ENCODE results near the gene CCDC154.
A peak's percentile ranks its signal among the peaks of the same experiment; 100 is the strongest.
"Not testable (repeated sequence)": the region's sequence is repeated elsewhere in the genome, so short reads cannot be mapped to it uniquely, and the experiment has no call there.

The CCDC154 gene

DNA sequence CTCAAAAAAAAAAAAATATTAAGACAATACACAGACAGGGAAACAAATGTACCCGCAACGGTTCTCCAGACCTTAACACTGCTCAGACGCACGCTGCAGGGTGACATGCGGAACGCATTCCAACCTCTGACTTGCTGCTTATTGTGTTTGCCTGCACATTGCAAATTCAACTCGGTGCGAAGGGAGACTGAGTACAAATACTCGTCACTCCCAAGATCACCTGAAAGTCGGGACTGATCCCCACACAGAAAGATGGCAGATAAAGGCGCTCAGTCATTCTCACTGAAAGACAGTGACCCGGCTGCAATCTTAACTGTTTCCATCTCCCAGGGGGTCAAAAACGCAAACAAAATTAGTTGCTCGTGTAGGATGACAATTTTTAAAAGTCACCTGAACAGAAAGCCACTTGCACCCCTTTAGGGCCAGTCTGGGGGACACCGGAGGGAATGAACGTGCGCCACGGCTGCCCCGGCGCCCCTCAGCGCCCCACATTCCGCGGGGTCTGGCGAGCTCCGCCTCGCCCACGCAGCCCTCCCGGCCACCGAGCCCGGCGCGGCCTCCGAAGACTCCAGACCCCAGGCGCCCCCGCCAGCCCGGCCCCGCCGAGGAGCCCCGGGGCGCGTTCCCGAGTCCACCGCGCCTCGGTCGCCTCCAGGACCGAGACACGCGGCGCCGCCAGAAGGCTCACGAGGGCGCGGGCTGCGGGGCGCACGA, 29.9 kb upstream of the CCDC154 start:
- DNase-seq (ENCODE audit: low spot score), result no peak

DNA sequence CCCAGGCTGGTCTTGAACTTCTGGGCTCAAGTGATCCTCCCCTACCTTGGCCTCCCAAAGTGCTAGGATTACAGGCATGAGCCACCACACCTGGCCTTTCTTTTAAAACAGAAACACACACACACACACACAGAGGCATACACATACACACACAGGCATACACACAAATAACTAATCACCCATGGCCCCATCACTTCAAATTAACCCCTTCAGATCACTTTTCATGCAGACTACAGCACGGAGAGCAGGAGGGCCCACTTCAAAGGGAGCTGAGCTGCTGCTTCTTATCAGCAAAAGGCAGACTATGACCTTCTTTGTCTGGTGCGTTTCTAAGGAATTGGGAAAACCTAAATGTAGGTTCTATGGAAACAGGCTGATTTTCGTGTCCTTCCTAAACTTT, 28.6 kb upstream of the CCDC154 start:
- no peak for DNase-seq (ENCODE audit: low spot score)

GRCh38 chr16:1471569-1472194, 27.3 kb upstream of the CCDC154 start:
- DNase-seq (ENCODE audit: low spot score), result no peak

- peak; percentile 36 for DNase-seq (ENCODE audit: low spot score)
Observed at GRCh38 chr16:1470481-1471251, 26.3 kb upstream of the CCDC154 start.

- no peak for DNase-seq (ENCODE audit: low spot score)
Observed at GRCh38 chr16:1469693-1470201, 25.4 kb upstream of the CCDC154 start.

DNA sequence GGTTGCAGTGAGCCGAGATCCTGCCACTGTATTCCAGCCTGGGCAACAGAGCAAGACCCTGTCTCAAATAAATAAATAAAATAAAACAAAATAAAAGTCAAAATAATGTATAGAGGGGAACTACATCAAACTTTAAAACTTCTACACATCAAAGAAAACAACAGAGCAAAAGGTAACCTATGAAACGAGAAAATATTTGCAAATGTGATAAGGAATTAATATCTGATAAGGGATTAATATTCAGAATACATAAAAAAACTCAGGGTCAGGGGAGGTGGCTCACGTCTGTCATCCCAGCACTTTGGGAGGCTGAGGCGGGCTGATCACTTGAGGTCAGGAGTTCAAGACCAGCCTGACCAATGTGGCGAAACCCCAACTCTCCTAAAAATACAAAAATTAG, 24.8 kb upstream of the CCDC154 start:
- not testable (repeated sequence) for DNase-seq (ENCODE audit: low spot score)

DNA sequence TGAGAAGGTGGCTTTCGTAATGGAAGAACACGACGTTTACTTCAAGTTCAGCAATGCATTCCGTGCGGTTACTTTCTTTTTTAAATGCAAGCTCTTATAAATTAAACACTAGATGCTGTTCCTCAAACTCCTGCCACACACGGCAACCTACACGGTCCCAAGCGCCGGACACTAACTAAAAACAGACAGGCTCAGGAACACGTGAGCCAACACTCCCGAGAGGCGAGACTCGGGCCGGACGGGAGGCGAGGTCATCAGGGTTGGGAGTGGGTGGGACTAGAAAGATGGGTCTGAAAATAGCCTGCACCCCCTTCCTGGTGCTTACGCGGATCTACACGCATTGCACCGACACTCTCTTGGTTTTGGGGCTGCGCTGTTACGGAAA, 24.1 kb upstream of the CCDC154 start:
- no peak for DNase-seq (ENCODE audit: low spot score)

- DNase-seq (ENCODE audit: low spot score), result no peak
Observed at GRCh38 chr16:1466968-1467521, 22.7 kb upstream of the CCDC154 start.

DNA sequence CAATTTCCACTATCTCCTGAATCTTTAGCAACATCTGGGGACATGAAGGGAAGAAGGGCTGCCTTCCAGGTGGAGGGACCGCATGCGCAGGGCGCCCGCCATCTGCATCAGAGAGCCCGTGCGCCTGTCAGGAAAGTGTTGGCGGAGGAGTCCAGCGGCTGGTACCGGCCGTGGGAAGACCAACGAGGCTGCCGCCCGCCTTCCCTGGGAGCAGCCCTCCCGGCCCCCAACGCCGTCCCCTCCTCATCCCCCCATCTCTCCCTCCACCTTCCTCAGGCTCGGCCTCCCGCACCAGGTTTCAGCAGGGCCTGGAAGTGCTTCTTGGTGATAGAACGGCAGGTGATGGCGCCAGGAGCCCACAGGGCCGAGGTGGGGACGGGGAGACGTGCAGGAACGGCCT, 21.7 kb upstream of the CCDC154 start:
- DNase-seq (ENCODE audit: low spot score), result no peak

GRCh38 chr16:1465567-1465915, 21.2 kb upstream of the CCDC154 start:
- no peak for DNase-seq (ENCODE audit: low spot score)

GRCh38 chr16:1464894-1465566, 20.7 kb upstream of the CCDC154 start:
- no peak for DNase-seq (ENCODE audit: low spot score)

GRCh38 chr16:1464196-1464893, 20.0 kb upstream of the CCDC154 start:
- no peak for DNase-seq (ENCODE audit: low spot score)

- no peak for DNase-seq (ENCODE audit: low spot score)
Observed at GRCh38 chr16:1461146-1461545, 16.8 kb upstream of the CCDC154 start.

GRCh38 chr16:1460602-1461138, 16.3 kb upstream of the CCDC154 start:
- DNase-seq (ENCODE audit: low spot score), result no peak

- DNase-seq (ENCODE audit: low spot score), result no peak
Observed at GRCh38 chr16:1459967-1460366, 15.6 kb upstream of the CCDC154 start.

DNA sequence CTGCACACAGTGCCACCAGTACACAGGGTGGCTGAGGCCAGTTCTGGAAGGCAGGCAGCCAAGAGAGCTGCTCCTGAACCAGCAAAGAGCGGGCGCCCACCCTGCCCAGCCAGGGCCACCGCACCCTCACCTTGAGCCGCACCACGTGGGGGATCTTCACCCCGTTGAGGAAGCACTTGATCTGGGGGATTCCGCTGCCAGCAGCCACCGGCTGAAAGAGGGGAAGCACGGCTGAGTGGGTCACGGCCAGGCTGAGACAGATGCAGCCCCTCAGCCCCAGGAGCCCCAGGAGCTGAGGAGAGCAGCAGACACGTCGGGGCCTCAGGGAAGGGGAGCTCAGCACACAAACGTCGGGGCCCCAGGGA, 14.6 kb upstream of the CCDC154 start:
- DNase-seq (ENCODE audit: low spot score), result no peak

DNA sequence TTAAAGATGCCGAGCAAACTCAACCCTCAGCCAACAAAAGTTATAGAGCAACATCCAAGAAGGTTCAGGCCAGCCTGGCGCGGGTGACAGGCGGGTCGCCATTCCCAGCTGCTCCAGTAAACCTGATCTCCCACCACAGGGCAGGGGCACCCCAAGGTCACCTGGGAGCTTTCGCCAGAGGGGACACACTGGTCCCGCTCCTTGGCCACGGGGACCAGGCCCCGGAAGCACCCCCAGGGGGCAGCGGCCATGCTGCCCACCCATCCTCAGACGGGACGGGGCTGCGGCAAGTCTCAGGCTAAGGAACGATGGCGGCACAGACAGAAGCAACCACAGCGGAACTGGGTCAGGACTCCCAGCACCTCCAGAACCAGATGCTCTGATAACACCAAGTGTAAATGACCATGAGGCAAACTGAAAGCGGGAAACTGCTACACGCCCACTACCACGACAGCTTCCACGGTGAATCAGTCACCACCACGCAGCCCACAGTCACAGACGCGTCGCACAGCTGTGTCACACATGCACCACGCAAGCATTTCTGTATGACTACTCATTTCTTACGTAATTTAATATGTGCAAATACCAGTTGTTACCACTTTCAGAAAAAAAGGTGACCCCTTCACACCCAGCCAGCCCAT, 14.1 kb upstream of the CCDC154 start:
- no peak for DNase-seq (ENCODE audit: low spot score)

- no peak for DNase-seq (ENCODE audit: low spot score)
Observed at GRCh38 chr16:1457489-1458245, 13.3 kb upstream of the CCDC154 start.

DNA sequence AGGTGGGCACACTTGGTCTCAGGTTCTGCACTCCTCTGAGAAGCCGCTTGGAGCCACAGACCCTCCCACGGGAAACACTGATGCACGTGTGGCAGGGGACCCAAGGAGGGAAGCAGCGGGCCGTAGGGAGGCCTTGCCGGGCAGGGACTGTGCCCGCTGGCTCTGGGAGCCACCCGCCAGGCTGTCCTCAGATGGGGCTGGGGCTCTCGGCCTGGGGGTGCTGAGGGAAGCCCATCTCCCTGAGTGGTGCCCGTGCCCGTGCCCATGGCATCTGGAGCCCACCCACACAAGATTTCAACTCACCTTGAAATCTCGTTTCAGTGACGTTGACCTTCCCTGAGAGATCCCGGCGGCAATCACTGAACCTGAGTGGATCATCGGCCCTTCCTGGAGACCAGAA, 12.6 kb upstream of the CCDC154 start:
- no peak for DNase-seq (ENCODE audit: low spot score)

Measured in kidney capillary endothelial cell (primary cell).